Stimulated activated CD4-positive, alpha-beta T cell treated with anti-CD3 and anti-CD28 coated beads, Interleukin-1b, Interleukin-23, amount 100 ng/mL, for 24 hours (primary cell): ENCODE data around the gene HDAC1.
"Not testable (repeated sequence)": the region's sequence is repeated elsewhere in the genome, so short reads cannot be mapped to it uniquely, and the experiment has no call there.

ENCODE experiments used
- DNase-seq, 4 experiments: peaks; one replicate each; pipeline ENCODE4 v3.0.0-alpha.2; 2020; ENCODE audit warnings: low read depth in 4 of 4, low spot score in 1 of 4

Gene HDAC1

GRCh38 chr1:32345289-32345827 is 53.5 kb downstream of the HDAC1 start:
- no peak for DNase-seq

DNA sequence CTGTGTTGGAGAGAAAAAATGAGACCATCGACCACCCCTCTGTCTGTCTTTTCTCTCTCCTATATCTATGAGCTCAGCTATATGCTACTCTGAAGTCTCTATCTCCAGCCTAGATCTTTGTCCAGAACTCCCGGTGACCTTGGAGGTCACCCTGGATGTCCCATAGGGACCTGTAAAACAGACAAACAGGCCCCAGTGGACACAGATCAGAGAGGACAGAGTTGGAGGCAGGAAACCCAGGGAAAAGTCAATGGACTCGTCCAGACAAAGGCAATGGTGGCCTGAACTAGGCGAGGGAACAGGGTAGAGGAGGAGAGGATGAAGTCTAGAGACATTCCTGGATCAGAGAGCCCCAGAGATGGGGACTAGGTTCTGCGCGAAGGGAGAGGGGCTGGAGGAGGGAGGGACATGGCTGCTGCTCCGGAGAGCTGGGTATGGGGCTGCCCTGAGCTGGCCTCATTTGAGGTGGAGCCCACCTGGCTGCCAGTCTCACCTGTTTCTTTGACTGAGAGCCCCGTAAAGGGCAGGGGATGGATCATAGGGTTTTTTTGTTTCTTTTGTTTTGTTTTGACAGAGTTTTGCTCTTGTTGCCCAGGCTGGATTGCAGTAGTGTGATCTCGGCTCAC is 54.8 kb downstream of the HDAC1 start:
- DNase-seq: no peak

- DNase-seq: no peak
Observed at GRCh38 chr1:32349211-32349708, 57.4 kb downstream of the HDAC1 start.

DNA sequence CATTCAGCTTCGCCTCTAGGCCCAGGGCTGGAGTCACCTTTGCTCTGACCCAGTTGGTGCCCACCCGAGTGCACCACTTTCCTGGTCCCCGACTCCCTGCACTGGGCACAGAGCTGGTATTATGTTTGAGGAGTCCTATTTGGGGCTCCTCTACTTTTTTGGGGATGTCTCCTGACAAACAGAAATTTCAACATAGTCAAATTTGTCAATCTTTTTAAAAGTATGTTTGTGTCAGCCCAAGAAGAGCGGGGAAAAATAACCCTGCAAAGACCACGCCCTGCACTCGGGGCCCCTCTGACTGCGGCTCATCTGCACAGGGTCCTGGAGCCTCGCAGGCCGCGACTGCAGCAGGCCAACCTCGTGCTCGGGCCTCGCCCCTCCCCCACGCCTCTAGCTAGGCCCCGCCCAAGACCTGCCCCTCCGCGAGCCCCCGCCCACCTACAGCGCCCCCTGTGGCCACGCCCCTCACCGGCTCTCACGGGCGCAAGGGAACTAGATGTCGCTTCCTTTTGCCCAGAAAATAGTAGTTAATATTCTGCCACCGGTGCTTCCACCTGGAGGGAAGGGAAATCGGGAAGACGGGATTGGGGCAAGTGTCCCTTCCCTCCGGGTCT is 59.0 kb downstream of the HDAC1 start:
- DNase-seq: peak; percentile 60 to 68 (median 65)

GRCh38 chr1:32351399-32352238 is 59.7 kb downstream of the HDAC1 start:
- DNase-seq: peak; percentile 69 to 90 (median 84)

GRCh38 chr1:32352239-32352745 is 60.4 kb downstream of the HDAC1 start:
- DNase-seq: no peak

DNA sequence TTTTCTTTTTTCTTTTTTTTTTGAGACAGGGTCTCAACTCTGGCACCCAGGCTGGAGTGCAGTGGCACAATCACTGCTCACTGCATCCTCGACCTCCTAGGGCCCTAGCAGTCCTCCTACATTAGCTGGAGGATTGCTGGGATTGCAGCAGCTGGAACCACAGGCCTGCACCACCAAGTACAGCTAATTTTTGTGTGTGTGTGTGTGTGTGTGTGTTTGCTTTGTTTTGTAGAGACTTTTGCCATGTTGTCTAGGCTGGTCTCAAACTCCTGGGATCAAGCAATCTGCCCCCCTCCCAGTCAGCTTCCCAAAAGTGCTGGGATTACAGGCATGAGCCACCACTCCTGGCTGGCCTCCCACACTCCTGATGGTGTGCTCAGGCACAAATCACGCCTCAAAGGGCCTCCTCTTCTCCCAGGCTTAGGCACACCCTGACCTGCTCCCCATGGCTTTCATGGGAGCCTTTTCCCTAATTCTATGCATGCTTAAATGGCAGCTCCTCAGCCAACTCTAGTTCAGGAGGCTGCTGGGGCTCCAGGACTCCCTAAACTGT is 61.0 kb downstream of the HDAC1 start:
- no peak for DNase-seq

GRCh38 chr1:32353431-32353830 is 61.5 kb downstream of the HDAC1 start:
- DNase-seq: no peak

DNA sequence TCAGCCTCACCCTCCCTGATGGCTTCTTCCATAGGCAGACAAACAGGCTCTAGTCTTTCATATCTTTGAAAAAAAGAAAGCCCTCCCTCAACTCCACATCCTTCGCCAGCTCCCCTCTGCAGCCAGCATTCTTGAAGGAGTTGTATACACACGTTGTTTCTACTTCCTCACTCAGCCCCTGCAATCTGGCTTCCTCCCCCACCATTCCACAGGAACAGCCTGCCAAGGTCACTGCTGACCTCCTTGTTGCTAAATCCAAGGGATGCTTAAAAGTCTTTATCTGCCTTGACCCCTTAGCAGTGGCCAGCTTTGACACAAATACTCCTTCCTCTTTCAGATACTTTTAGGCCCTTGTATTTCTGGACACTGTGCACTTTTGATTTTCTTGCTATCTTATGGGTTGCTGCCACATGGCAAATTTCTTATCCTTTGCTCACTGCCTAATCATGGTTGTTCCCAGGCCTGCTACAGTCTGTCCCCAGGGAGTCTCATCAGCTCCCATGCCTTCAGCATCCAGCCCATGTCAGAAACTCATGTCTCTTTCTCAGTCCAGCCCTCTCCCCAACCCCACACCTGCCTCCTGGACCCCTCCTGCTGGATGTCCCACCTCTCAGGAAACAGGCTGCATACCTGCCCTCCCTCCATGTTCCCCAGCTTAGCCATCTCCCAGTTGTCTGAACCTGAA is 62.1 kb downstream of the HDAC1 start:
- no peak for DNase-seq

GRCh38 chr1:32355778-32356177 is 63.9 kb downstream of the HDAC1 start:
- DNase-seq: not testable (repeated sequence)

- DNase-seq: no peak
Observed at GRCh38 chr1:32356478-32356877, 64.6 kb downstream of the HDAC1 start.

- DNase-seq: no peak
Observed at GRCh38 chr1:32357614-32358013, 65.7 kb downstream of the HDAC1 start.

- DNase-seq: no peak
Observed at GRCh38 chr1:32358435-32358834, 66.6 kb downstream of the HDAC1 start.

DNA sequence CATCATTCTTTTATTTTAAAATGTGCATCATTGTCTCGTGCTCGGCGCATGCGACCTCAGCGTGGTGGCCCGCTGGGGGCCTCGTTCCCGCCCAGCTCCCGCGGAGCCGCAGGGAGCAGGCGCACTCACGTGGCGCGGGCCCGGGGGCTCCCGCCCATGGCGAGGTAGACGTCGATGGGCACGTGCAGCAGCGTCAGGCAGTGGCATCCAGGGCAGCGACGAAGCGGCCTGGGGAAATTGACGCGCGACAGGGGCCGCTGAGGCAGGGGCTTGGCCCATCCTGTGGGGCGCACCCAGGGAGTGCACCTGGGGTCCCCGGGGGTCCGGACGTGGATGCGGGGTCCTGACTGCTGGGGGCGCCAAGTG is 69.4 kb downstream of the HDAC1 start:
- DNase-seq: no peak

DNA sequence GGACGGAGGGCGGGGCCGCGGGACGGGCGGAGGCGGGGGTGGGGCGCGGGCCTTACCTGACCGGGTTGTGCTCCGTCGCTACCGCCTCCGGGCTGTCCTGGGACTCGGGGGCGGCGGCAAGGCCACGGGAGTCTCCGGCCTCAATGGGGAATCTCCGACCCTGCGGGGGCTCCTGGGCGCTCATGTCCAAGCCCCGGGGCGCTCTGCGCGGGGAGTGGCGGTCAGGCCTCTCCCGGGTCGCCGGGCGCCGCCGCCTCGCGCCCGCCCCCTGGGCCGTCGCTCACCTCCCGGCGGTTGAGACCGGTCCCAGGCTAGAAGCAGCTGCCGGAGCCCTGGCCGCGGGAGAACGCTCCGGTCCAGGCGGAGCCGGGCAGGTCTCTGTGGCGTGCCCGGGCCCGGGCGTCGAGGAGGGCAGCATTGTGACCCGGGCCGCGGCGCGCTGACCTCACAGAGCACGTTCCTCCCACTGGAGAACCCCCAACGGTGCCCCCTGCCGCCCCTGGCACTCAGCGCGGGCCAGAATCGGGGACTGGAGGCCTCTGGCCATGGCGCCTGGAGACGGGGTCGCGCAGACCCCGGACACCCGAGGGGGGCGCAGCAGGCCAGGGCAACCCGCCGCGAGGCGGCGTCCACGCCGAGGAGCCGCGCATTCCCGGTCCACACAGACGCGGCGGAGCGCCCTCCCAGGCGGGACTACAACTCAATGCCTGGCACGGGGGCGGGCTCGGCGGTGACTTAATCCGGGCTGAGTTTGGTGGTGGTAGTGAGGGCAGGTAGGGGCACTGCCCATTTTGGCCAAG is 70.0 kb downstream of the HDAC1 start:
- no peak for DNase-seq

DNA sequence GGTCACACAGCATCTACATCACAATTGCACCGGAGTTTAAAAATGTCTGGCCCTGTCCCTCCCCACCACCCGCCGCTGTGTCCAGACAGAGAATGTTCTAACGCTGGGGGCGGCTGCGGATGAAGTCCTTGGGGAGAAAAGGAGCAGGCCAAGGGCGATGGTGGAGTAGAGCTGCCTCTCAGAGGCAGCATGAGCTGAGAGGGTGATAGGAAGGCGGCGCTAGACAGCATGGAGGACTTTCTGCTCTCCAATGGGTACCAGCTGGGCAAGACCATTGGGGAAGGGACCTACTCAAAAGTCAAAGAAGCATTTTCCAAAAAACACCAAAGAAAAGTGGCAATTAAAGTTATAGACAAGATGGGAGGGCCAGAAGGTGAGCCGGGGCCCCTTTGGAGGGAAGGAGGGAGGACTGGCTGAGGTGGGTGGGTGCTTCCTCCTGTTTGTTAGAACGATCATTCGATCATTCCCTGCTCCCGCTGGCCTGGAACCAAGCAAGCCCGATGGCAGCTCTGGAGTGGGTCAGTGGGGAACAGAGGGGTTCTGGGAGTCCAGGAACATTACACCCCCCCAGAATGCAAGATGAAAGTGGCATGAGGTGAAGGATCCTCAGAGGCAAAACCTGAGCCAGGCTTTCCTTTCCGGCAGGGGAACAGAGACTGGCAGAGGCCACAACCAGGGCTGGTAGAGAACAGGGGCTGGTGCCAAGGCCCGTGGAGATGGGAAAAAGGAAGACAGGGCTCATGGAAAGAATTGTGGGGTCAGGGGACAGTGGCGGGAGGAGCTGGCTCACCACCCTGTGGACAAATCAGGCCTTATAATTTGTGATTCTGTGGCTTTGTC is 70.8 kb downstream of the HDAC1 start, which contains the start of the genes FAM229A and TSSK3:
Gene FAM229A, minus strand, starts transcription at position 12 of the 840 bp plus-strand sequence. CDS start 394 bp downstream, outside the sequence.
Gene TSSK3, plus strand, starts transcription at position 66 of the 840 bp plus-strand sequence. Its CDS starts 163 bp downstream, at position 229.
- DNase-seq: no peak

- DNase-seq: no peak
Observed at GRCh38 chr1:32363713-32364112, 71.8 kb downstream of the HDAC1 start.

DNA sequence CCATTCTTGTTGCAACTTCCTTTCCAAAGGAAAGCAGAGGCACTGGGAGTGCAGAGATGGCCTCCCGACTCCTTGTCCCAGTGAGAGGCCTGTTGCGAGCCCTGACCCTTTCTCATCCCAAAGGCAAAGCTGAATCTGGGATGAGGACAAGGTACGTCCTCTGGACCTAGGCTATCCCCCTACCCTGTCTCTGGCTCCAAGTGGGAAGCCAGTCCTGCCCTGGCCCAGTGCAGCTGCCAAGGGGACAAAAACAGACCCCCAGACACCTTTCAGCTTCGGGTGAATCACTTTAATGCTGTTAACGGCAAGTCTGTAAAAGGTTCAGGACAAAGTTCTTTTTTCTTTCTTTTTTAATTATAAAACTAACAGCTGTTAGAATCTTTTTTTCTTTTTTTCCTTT is 73.0 kb downstream of the HDAC1 start:
- DNase-seq: no peak

DNA sequence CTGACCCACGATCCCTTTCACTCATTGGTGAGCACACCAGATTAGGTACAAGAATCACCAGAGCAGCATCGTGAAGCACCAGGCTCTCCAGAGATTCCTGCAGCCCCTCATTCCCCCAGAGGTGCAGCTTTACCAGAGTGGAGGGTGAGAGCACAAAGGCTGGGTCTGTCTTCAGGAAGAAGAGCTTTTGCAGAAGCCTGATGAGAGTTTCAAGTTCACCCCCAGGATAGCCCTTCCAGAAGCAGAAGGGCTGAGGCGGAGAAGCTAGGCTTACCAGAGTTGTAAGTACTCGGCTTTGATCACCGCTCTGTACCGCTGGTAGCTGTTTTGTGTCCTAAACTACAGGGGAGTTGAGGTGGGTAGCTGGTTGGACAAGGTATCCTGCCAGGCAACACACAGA is 73.6 kb downstream of the HDAC1 start:
- DNase-seq: no peak
